ENCODE measurements around the gene FLVCR2. TPM values are rescaled to one million over a fixed set of nuclear protein-coding genes. Genes with fewer than 3 reads are reported as not detected.

FLVCR2 gene, protein sequence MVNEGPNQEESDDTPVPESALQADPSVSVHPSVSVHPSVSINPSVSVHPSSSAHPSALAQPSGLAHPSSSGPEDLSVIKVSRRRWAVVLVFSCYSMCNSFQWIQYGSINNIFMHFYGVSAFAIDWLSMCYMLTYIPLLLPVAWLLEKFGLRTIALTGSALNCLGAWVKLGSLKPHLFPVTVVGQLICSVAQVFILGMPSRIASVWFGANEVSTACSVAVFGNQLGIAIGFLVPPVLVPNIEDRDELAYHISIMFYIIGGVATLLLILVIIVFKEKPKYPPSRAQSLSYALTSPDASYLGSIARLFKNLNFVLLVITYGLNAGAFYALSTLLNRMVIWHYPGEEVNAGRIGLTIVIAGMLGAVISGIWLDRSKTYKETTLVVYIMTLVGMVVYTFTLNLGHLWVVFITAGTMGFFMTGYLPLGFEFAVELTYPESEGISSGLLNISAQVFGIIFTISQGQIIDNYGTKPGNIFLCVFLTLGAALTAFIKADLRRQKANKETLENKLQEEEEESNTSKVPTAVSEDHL
- total RNA-seq (2014; rRNA removed; shearing (Covaris generic)): 0.79 and 0.99 TPM in 2 replicates

DNA sequence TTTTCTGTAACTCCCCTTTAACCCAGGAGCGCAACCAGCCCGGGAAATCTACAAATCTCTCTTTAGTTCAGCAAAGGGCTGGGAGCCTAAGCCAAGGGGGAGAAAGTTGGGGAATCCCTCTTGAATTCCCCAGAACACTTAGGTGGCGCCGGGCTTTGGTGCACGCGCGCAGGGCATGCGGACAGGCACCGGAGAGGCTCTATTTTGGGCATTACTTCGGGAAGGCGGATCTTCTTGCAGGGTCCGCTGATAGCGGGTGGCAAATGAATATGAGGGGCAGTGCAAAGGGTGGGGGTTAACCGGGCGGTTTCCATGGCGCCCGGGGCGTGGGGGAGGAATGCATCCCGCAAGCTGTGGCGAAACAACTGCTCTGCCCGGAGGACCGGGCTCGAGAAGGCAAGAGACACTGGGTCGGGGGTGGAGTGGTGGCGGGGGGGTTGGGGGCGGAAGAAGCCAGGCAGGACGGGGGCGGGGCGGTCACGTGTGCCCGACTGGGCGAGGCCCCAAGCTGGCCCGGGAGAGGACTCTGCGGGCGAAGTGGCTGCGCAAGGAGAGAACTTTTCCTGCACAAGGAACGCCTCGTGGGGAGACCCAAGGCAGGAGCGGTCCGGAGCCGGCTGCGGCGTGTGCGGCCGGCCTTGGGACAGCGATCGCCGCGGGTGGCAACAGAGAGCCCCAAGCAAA is at the start of gene FLVCR2:
FLVCR2 (plus strand) TSS at position 519 of the 684 bp plus-strand sequence. CDS start 353 bp downstream, outside the sequence.
- peak; percentile 48 for DNase-seq (ENCODE audit: low spot score)

DNA sequence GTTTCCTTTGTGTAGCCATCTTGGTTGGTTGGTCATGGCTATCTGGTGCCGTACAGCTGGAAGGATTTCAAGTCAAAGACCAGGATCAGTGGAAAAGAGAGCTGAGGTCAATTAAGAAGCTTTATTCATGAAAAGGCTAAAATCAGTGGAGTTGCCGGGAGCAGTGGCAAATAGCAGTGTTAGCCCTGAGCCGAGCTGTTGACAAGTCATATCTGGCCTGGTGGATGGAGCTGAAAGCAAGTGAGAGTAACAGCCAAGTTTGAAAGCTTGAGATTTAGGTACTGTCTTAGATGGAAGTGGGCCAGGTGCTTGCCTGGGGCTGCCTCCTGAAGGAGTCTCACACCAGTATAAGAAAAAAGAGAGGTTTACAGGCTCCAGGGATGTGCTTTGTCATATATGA is 47.2 kb upstream of the FLVCR2 start:
- no peak for DNase-seq (ENCODE audit: low spot score)

DNA sequence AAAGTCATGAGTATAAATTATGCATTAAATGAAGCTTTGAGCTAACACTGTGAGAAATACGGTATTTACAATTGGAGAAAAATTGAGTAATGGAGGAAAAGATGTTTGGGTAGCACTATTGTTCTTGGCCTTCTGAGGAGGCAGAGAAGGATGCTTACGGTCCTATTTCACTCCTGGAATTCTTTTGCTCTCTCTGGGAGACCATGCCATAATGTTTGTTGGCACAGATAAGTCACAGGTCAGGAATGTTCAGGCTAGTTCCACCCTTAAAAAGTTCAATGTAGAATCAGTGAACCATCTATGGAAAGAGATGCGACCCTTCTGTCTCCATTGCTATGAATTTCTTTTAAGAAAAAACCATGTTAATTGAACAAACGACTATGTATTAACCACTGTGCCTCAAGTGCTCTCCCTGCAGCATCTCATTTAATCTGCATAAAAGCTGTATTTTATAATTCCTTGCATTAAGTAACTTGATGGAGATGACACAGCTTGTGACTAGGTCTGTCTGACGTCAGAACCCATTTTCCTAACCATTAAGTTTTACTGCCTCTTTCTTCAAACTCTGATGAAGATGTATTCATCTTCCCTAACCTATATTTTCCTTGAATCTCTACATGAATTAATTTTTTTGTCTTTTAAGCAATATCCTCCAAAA is 46.6 kb upstream of the FLVCR2 start:
- DNase-seq (ENCODE audit: low spot score): no peak

DNA sequence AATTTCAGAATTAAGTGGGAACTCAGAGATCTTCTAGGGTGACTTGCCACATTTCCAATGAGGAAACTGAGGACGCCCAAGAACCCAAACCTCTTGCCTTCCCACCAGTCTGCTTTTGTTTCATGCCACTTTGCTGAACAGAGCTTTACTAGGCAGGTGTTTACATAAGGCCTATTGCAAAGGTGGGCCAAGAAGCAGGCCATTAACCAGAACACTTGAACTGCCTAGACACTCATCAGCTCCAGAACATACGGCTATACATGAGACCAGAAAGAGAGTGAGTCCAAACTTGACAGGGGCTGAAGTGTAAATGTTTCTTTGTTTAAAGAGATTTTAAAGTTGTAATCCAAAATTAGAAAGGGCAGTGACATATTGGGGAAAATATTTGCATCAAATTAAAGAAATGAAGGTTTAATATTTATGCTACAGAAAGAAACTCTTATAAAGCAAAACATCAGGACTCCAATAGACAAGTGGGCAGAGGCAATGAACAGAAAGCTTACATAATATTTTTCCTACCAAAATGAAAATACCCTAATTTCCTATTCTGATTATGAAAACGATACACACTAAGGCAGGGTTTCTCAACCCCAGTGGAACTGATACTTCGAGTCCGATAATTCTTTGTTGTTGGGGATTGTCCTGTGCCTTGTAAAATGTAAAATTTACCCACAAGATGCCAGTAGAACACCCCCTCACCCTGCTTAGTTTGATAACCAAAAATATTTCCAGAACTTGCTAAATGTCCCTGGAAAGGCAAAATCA is 44.4 kb upstream of the FLVCR2 start:
- no peak for DNase-seq (ENCODE audit: low spot score)

DNA sequence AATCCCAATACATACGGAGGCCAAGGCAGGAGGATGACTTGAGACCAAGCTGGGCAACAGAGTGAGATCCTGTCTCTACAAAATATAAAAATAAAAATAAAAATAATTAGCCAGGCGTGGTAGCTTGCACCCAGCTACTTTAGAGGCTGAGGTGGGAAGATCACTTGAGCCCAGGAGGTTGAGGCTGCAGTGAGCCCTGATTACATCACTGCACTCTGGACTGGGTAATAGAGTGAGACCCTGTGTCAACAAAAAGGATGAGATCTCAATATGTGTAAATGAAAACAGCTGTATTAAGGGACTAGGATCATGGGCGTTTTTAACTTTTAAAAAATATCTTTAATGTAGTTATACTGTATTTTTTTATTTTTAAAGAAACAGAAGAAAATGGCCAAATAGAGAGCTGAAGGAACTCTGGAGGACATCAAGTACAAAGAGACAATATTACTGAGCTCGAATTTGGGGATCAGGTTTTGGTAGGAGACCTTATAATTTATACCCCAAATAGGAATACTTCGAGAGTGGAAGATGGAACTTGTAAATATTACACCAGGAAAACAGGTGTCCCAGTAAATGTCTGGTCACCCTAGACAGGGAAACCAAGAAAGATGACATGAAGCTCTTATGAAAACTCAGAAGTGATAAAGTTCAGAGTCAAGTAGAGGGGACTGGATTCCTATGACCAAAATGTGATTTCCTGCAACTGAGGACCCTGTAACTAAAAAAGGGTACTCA is 43.1 kb upstream of the FLVCR2 start:
- DNase-seq (ENCODE audit: low spot score): no peak

DNA sequence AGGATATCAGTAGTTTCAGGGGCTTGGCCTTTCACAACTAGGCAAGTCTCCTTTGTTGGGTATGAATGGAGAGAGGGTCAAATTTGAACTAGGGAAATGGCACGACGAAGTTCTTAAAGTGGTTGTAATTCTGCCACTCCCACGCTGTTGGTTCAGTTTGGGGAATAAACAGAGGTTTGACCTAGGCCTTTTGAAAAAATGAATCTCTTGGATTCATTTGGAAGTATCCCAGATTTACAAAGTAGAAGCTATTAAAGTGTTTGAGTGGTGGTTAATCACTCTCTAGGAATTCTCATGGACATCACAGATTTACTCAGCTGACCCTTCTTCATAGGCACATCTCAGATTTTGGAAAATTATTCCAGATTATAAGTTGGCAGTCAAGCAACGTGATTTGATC is 41.3 kb upstream of the FLVCR2 start:
- no peak for DNase-seq (ENCODE audit: low spot score)

DNA sequence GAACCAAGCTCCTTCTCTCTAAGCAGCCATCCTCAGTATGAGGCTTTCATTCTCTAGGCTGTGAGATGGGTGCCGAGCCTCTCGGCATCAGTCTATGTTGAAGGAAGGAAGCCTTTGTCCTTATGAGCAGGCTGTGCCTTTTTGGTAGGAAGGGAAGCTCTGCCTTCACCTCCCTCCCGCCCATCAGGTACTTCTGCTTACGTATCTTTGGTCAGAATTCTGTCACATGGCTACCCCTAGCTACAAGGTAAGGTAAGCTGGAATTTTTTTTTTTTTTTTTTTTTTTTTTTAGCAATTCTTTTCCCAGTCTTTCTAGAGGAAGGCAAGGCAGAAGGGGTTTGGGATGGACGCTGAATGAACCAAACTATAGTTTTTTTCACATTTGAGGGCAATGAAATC is 39.3 kb upstream of the FLVCR2 start:
- DNase-seq (ENCODE audit: low spot score): no peak

DNA sequence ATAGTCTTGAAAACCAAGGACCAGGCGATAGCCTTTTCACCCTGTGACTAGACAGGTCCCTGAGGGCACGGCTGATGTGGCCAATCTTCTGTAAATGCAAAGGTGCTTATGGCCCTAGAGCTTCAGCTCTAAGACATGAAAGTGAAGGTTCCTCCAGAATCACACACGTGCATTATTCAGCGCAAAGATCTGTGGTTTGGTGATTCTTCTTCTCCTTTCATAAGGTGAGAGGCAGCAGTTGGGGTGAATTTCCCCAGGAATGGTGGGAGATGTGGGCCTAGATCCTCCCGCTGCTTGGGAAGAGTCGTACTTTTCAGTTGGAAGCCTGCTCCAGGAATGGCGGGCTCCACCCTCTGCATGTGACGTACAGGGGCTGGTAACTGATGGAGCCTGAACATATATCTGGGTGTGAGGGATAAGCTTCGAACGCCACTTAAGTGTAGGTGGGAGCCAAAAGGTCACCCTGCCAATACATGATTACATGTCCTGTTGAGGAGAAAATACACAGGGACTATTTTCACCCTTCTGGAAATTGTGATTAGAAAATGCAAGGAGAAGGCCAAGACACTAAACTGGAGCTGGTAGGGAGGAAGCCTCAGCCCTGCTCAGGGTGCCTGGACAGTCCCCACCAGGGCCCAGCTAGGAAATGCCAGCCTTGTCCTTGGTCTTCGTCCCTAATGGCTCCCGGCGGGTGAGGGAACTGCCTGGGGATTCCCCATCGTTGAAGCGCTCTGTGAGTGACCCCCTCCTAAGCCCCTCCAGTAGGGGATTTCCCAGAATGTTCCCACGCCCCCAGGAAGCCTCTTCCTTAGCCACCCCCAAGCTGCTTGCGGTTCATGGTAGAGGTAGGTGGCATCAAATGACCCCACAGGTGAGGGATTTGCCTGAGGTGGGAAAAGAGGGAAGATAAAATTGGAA is 38.6 kb upstream of the FLVCR2 start:
- no peak for DNase-seq (ENCODE audit: low spot score)

DNA sequence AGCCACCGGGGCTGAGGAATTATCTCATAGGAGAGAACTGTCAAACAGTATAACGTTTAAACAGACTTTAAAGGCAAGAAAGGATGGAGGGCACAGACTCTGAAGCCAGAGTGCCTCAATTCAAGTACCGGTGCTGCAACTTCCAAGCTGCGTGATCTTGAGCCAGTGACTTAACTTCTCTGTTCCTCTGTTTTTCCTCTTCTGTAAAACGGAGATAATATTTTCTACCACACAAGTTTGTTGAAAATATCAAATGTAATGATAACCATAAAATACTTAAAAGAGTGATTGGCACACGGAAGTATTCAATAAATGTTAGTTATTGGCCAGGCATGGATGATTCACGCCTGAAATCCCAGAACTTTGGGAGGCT is 38.0 kb upstream of the FLVCR2 start:
- no peak for DNase-seq (ENCODE audit: low spot score)

DNA sequence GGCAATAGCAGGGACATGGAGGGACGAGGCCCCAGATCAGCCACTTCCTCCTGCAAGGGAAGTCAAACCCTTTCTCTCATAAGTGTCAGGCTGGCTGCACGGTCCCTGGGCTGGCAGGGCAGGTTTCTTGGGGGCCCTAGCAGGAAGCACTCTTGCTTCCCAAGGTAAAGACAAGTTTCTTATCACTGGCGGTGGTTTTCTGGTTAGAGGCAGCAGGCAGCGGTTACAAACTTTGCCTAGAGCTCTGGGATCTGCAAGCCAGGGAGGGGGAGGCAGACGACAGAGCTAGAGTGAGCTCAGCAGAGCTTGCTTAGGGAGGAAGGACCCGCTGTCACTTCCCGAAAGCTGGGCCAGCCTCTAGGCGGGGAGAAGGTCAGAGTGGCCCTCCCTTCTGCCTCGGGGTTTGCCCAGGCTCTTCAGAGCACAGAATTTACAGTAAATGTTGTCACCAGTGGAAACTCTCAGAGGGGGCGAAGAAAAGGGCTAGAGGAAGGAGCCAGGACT is 35.8 kb upstream of the FLVCR2 start:
- peak; percentile 67 for DNase-seq (ENCODE audit: low spot score)

DNA sequence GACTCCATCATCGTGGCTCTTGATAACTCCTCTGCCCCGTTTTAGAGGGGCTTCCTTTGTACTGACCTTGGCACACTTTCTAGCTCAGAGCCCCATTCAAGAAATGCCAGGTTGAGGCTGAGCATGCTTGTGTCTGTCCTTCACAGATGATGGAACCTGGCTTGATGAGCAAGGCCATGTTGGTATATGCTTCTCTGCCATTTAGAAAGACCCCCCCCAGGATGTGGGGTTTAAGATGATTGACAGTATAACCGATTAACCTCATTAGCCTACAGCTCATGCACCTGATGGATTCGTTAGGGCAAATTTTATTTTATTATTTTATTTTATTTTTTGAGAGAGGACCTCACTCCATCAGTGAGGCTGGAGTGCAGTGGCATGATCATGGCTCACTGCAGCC is 35.2 kb upstream of the FLVCR2 start:
- DNase-seq (ENCODE audit: low spot score): no peak

DNA sequence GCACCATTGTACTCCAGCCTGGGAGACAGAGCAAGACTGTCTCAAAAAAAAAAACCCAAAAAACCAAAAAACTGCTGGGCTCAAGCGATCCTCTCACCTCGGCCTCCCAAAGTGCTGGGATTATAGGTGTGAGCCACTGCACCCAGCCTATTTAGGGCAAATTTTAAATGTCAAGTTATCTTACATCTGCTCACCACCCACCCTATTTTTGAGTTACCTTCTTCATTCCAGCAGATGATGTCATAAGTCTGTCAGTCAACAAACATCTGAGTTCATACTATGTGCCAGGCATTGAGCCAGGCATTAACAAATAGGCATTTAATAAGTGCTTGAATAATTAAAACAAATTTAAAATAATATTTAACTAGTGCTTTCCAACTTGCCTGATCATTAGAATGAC is 34.6 kb upstream of the FLVCR2 start:
- no peak for DNase-seq (ENCODE audit: low spot score)

DNA sequence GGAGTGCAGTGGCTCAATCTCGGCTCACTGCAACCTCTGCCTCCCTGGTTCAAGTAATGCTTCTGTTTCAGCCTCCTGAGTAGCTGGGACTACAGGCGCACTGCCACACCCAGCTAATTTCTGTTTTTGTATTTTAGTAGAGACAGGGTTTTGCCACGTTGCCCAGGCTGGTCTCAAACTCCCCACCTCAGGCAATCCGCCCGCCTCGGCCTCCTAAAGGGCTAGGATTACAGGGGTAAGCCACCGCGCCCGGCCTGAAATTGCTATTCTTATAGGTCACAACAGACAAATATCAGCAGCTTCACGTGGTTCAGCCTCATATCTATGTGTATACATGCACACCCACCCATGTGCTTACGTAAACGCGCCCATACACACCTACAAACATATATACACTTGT is 32.5 kb upstream of the FLVCR2 start:
- no peak for DNase-seq (ENCODE audit: low spot score)

DNA sequence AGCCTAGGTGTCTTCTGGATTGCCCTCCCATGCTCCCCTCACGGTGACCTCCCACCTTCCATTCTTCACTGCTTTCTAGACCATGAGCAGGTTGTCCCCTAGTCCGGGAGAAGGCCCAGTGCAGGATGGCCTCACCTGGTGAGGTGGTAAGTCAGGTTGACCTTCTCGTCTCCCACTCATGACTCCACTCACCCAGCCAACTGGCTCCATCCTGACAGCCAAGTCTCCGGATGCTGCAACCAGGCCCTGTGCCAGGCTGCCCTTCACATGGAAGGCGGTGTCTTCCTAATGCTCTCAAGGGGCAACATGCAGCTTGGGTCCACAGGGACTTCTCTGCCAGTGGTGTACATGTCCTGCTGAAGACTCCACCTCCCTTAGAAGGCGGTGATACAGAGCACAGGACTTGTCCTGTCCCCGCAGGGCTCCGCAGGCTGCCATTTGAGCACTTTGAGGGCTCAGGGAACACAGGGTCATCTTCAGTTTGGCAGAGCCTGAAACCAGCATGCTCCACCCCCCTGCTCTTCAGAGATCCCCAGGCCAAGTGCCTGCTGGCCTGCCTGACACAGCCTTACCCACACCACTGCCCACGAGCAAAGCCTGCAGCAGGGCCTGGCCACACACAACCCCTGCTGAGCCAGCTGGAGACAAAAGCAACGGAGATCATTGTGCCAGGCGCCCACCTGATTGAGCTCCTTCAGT is 30.7 kb upstream of the FLVCR2 start:
- no peak for DNase-seq (ENCODE audit: low spot score)

DNA sequence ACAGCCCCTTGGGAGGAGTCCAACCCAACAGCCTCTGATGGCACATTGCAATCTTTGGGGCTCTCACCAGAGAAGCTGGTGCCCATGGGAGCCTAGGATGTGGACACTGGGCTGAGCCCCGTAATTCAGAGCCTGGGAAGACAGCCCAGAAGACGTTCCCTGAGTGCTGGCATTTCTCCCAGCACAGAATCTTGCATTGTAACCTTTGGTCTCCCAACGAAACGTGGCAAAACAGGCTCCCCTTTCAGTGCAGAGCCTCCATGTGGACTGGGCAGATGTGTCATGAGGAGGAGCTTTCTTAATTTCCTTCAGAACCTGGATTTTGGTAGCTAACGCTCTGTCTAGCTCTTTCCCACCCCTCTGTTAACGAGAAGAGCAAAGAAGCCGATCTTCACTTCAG is 29.9 kb upstream of the FLVCR2 start:
- no peak for DNase-seq (ENCODE audit: low spot score)

DNA sequence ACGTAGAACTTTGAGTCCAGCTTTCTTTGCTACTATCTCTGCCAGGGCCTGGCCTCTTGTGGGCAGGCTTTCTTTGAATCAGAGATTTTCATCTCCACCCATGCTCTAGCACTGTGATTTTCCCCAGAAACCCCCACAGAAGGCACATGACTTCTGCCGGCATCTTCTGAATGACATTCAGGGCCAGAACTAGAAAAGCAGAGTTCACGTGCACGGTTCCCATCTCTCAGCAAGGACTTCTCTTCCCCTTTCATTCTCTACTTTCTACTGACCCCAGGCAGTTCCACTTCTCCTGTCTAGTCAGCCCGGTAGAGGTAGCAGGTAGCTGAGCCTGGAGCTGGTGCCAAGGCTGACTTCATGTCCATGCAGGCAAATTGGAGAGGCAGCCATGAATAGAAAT is 29.3 kb upstream of the FLVCR2 start:
- no peak for DNase-seq (ENCODE audit: low spot score)

DNA sequence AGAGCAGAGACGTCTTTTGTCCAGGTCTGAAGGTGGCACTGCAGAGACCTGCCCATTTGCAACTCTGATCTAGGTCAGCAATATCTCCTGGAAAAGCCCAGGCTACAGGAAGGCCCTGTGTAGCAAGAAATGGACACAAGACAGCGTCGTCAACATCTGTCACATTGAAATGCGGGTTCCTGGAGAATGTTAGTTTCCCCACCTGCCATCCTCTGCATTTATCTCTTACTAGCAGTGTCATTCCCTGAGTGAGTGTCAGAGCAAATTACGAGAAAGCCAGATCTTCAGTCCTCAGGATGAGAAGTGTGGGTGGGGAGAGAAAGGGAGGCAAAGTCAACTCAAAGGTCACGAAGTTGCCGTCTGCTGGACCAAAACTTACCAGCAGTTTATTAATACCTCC is 27.4 kb upstream of the FLVCR2 start:
- no peak for DNase-seq (ENCODE audit: low spot score)

DNA sequence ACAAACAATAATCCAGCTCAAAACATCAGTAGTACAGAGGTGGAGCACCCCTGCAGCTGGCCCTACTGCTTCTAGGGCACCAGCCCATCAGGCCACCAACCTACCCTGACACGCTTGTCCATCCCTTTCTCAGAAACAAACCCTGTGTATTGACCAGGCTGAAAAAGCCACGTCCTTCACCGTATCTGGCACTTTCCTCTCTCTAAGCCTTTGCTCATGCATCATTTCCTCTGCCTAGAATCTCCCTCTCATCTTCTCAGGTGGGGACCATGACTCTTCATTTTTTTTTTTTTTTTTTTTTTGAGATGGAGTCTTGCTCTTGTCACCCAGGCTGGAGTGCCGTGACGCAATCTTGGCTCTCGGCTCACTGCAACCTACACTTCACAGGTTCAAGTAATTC is 25.3 kb upstream of the FLVCR2 start:
- DNase-seq (ENCODE audit: low spot score): no peak

DNA sequence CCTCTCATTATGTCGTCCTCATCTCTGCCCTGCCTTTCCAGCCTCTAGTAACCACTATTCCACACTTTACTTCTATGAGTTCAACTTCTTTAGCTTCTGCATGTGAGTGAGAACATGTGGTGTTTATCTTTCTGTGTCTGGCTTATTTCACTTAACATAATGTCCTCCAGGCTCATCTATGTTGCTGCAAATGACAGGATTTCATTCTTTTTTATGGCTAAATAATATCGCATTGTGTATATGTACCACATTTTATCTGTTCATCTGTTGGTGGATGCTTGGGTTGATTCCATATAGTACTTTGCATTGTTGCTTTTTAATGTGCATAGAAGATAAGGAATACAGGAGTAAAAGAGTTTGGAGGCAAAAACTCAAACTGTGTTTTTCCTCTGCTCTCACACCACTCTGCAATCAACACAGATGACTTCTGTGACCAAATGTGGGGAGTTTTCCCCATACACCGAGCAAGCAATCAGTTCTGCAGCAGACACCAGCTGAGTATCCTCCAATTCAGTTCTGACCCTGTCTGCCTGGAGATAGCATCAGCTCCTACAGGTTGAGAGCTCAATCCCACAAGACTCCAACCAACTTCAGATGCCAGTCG is 24.6 kb upstream of the FLVCR2 start:
- no peak for DNase-seq (ENCODE audit: low spot score)
